B cell (primary cell): ENCODE measurements around the gene RUFY4. TPM values are rescaled to one million over a fixed set of nuclear protein-coding genes. Genes with fewer than 3 reads are reported as not detected.

ENCODE experiments used
- ATAC-seq: fragments of 200-7000 bp; cut with Tn5 transposase; one replicate; pipeline ENCODE4 v1.10.0; 2021; ENCODE audit warnings: low read depth, mild to moderate bottlenecking, moderate number of reproducible peaks, moderate library complexity
- CTCF ChIA-PET: fragments of 350-600 bp; sonication (Branson Sonifier 250); formaldehyde crosslinking; loops from one replicate; lab custom pipeline; 2021; ENCODE audit warnings: antibody characterized with exemption, inconsistent platforms; lab: Charles Lee
- POLR2A ChIA-PET: fragments of 350-600 bp; sonication (Branson Sonifier 250); formaldehyde crosslinking; loops from one replicate; lab custom pipeline; 2021; ENCODE audit warnings: antibody characterized with exemption; lab: Charles Lee
- DNase-seq: peaks from one replicate; pipeline ENCODE4 v3.0.0; 2013
- H2AFZ ChIP-seq: 2 replicates; pipeline ENCODE4 v1.6.1; 2012; ENCODE audit warnings: mild to moderate bottlenecking, low read depth, low read length; ENCODE audit not compliant: insufficient read depth, poor library complexity, severe bottlenecking
- H3K27ac ChIP-seq, 2 donors: 1 replicate in 1 of 2; 2 replicates in 1 of 2; pipeline ENCODE4 v1.5.1; 2012 to 2013; ENCODE audit warnings: low read length in 2 of 2, mild to moderate bottlenecking in 2 of 2, moderate library complexity in 1 of 2
- H3K27me3 ChIP-seq, 4 experiments: fragments of 200-600 bp in 1 of 4; sonication (generic) in 1 of 4; replicated peaks in 1 of 4; 1 replicate in 2 of 4; 2 replicates in 2 of 4; pipeline versions ENCODE4 v1.6.1 to v1.7.0; 2013 to 2016; ENCODE audit warnings: low read length in 3 of 4, mild to moderate bottlenecking in 2 of 4, mixed read lengths in 1 of 4, moderate library complexity in 1 of 4; ENCODE audit not compliant: insufficient read depth in 4 of 4, control insufficient read depth in 3 of 4; ENCODE audit errors: control extremely low read depth in 1 of 4
- H3K36me3 ChIP-seq, 2 experiments: replicated peaks in 1 of 2; 1 replicate in 1 of 2; 2 replicates in 1 of 2; pipeline versions ENCODE4 v1.6.1 to v1.7.1; 2013; ENCODE audit warnings: low read length in 1 of 2; ENCODE audit not compliant: insufficient read depth in 2 of 2, control insufficient read depth in 1 of 2; ENCODE audit errors: control extremely low read depth in 1 of 2, extremely low read depth in 1 of 2
- H3K4me1 ChIP-seq, 2 donors: fragments of 200-600 bp in 1 of 2; sonication (generic) in 1 of 2; 1 replicate in 1 of 2; 2 replicates in 1 of 2; pipeline versions ENCODE4 v1.5.1 to v1.6.1; 2013 to 2017; ENCODE audit warnings: low read length in 2 of 2; ENCODE audit not compliant: control insufficient read depth in 2 of 2, insufficient read depth in 2 of 2
- H3K4me2 ChIP-seq: replicated peaks from 2 replicates; pipeline ENCODE3; 2012; ENCODE audit warnings: mild to moderate bottlenecking, low read depth, low read length; ENCODE audit not compliant: poor library complexity, severe bottlenecking
- H3K4me3 ChIP-seq, 5 experiments: fragments of 200-600 bp in 1 of 5; sonication (generic) in 1 of 5; 1 replicate in 3 of 5; 2 replicates in 2 of 5; pipeline versions ENCODE4 v1.5.1 to v1.7.0; 2011 to 2016; ENCODE audit warnings: low read length in 4 of 5, mild to moderate bottlenecking in 4 of 5, low read depth in 2 of 5, control low read depth in 1 of 5, moderate library complexity in 1 of 5; ENCODE audit not compliant: insufficient read depth in 1 of 5; ENCODE audit errors: control extremely low read depth in 1 of 5, extremely low read depth in 1 of 5
- H3K79me2 ChIP-seq: fragments of 200-600 bp; sonication (generic); one replicate; pipeline ENCODE4 v1.6.0; 2016; ENCODE audit warnings: low read length; ENCODE audit not compliant: control insufficient read depth, insufficient read depth
- H3K9ac ChIP-seq: fragments of 200-600 bp; sonication (generic); 2 replicates; pipeline ENCODE4 v1.6.1; 2017; ENCODE audit warnings: mild to moderate bottlenecking, low read length, moderate library complexity
- H3K9me3 ChIP-seq, 3 donors: one replicate each; pipeline versions ENCODE4 v1.6.1 to v1.7.1; 2013; ENCODE audit warnings: low read length in 2 of 3; ENCODE audit not compliant: control insufficient read depth in 2 of 3, insufficient read depth in 1 of 3; ENCODE audit errors: control extremely low read depth in 1 of 3
- H4K20me1 ChIP-seq: 2 replicates; pipeline ENCODE4 v1.6.0; 2012; ENCODE audit warnings: mild to moderate bottlenecking, low read length; ENCODE audit not compliant: insufficient read depth, control insufficient read depth, poor library complexity, severe bottlenecking
- H3K27ac Mint-ChIP-seq: one replicate; pipeline ENCODE4 v1.8.0; 2021; ENCODE audit warnings: mixed read lengths
- H3K27me3 Mint-ChIP-seq: one replicate; pipeline ENCODE4 v1.8.0; 2021; ENCODE audit warnings: mixed read lengths
- H3K4me1 Mint-ChIP-seq: one replicate; pipeline ENCODE4 v1.8.0; 2021; ENCODE audit warnings: mixed read lengths
- H3K4me3 Mint-ChIP-seq: one replicate; pipeline ENCODE4 v1.8.0; 2021; ENCODE audit warnings: mixed read lengths
- H3K9me3 Mint-ChIP-seq: one replicate; pipeline ENCODE4 v1.8.0; 2022; ENCODE audit warnings: mixed read lengths; ENCODE audit not compliant: insufficient read depth
- EZH2 ChIP-seq: IDR thresholded peaks from 2 replicates; pipeline ENCODE4 v1.6.1; 2012; ENCODE audit warnings: borderline replicate concordance, low read depth, mild to moderate bottlenecking, moderate library complexity, low read length; ENCODE audit not compliant: insufficient read depth, poor library complexity, severe bottlenecking
- WGBS: methylation state at CpG from one replicate; pipeline ENCODE4 v1.1.5; 2013; ENCODE audit warnings: missing lambda C conversion rate; ENCODE audit not compliant: insufficient coverage; 5-methylcytosine and 5-hydroxymethylcytosine counted together
- intact Hi-C: fragments of 100-400 bp; cut with micrococcal nuclease; formaldehyde crosslinking; loops from one replicate; pipeline ENCODE4 v1.10.0; 2022
- polyA plus RNA-seq: library from polyadenylated mRNA; depleted of rRNA; stranded (reverse); fragments of >200 nt; gene quantifications from 2 replicates; pipeline ENCODE4 v1.2.3, GENCODE V29; 2012
- total RNA-seq, 2 donors: library from RNA; stranded (reverse); fragments of 120-200 nt in 1 of 2; gene quantifications; 1 replicate in 1 of 2; 2 replicates in 1 of 2; pipeline versions ENCODE4 v1.2.3 to v1.2.4, GENCODE V29; 2013 to 2022
- TF ChIP-seq, protein P1 (sequence below): fragments of 200-600 bp; IDR thresholded peaks from one replicate; pipeline ENCODE4 v1.8.0; 2022; ENCODE audit warnings: antibody characterized with exemption, mild to moderate bottlenecking

The RUFY4 gene
- total and polyA plus RNA-seq, 2 donors (not counting 1 experiment from before 2014, with no cell fraction given): 0.34 TPM; not detected in 1

DNA sequence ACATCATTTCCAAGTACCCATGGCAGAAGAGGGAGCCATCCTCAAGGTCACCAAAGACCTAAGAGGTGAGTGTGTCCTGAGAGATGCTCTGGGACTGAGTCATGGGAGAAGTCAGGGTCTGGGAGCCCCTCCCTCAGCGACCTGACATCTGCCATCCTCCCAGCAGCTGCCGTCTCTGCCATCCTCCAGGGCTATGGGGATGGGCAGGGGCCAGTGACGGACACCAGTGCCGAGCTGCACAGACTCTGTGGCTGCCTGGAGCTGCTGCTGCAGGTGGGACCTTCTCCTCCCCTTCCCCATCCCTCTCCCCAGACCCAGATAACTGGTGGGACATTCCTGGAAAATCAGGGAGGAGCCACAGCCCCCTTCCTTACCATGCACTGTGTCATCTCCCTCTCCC, 1.5 kb downstream of the RUFY4 start:
- H3K27ac ChIP-seq: no peak overlapping the region
- POLR2A ChIA-PET: no interaction called here

DNA sequence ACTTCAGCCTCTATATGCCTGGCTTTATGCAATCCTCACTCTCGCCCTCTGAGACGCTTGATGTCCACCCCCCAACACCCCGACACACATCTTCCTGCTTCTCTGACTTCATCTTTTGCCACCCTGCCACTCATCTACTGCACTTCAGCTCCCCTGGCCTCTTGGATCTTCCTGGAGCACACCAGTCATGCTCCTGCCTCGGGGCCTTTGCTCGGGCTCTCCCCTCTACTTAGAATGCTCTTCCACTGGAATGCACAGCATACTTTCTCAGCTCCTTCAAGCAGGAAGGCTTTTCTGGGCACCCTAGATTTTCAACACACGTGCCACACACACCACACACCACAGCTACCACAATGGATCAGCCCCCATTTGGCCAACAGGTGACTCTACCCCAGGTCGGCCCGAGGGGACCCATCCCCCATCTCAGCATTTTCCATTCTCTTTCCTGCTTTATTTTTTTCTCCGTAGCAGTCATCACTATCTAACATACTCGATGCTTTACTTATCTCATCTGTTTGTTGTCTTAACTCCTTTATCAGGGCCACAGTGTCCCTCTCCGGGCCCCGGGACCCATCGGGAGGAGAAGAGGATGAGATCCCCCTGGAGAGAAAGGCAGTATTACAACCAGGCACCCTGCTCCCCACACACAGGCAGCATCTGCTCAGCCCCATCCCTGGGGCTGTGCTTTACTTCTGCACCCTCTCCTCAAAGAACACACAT, 2.3 kb downstream of the RUFY4 start:
- H3K4me3 ChIP-seq: no peak overlapping the region
- POLR2A ChIA-PET: no interaction called here
- Mint-ChIP-seq H3K9me3 (no peaks in the 10 kb centered on the region), H3K4me1 (peaks cover 3% of the 10 kb centered on the region), H3K27ac (no peak overlapping the region), H3K4me3 (no peak overlapping the region), H3K27me3 (peaks cover 35% of the 10 kb centered on the region)
- H2AFZ ChIP-seq: no peak overlapping the region
- no peaks in the 10 kb centered on the region for H3K79me2 ChIP-seq
- no peaks in the 10 kb centered on the region for H3K36me3 ChIP-seq
- WGBS: 90% methylated on average over 13 of the region's 13 CpGs
- no peak overlapping the region for H3K4me2 ChIP-seq
- no peak overlapping the region for H3K27ac ChIP-seq
- ATAC-seq (no peak), DNase-seq (no peak)
- peaks cover 0 to 20% (median 2%) of the 10 kb centered on the region in 4 experiments for H3K27me3 ChIP-seq
- H4K20me1 ChIP-seq: no peaks in the 10 kb centered on the region
- TF ChIP-seq, protein P1, sequence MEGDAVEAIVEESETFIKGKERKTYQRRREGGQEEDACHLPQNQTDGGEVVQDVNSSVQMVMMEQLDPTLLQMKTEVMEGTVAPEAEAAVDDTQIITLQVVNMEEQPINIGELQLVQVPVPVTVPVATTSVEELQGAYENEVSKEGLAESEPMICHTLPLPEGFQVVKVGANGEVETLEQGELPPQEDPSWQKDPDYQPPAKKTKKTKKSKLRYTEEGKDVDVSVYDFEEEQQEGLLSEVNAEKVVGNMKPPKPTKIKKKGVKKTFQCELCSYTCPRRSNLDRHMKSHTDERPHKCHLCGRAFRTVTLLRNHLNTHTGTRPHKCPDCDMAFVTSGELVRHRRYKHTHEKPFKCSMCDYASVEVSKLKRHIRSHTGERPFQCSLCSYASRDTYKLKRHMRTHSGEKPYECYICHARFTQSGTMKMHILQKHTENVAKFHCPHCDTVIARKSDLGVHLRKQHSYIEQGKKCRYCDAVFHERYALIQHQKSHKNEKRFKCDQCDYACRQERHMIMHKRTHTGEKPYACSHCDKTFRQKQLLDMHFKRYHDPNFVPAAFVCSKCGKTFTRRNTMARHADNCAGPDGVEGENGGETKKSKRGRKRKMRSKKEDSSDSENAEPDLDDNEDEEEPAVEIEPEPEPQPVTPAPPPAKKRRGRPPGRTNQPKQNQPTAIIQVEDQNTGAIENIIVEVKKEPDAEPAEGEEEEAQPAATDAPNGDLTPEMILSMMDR: no peak
- TF ChIP-seq EZH2: no peak
- no peak overlapping the region for H3K9ac ChIP-seq
- H3K4me1 ChIP-seq: peaks cover 3 to 5% of the 10 kb centered on the region in 2 donors
- no peaks in the 10 kb centered on the region for H3K9me3 ChIP-seq
- intact Hi-C loops: no loop called here
- CTCF ChIA-PET: interaction anchor here (0.9 to 1.2 kb wide), 3 partner anchors 9 to 286 kb away, joined by 3 to 4 read pairs (median 3); no protein-coding TSS in a partner anchor

More for the DNA sequence above, 1.5 kb downstream of the RUFY4 start:
- H3K36me3 ChIP-seq: no peaks in the 10 kb centered on the region
- peaks cover 32% of the 10 kb centered on the region for H3K27me3 Mint-ChIP-seq
- no peaks in the 10 kb centered on the region for H3K9me3 ChIP-seq
- no peak overlapping the region for H3K4me3 Mint-ChIP-seq
- H3K27me3 ChIP-seq: peaks cover 0 to 20% (median 2%) of the 10 kb centered on the region in 4 experiments
- intact Hi-C loops: no loop called here
- TF ChIP-seq EZH2: no peak
- TF ChIP-seq, protein P1: no peak
- H3K4me1 ChIP-seq: peaks cover 3 to 5% of the 10 kb centered on the region in 2 donors
- H3K9ac ChIP-seq: no peak overlapping the region
- H3K27ac Mint-ChIP-seq: no peak overlapping the region
- H3K4me2 ChIP-seq: no peak overlapping the region
- H3K9me3 Mint-ChIP-seq: no peaks in the 10 kb centered on the region
- H3K4me1 Mint-ChIP-seq: peaks cover 3% of the 10 kb centered on the region
- DNase-seq (no peak), ATAC-seq (no peak)
- no peak overlapping the region for H2AFZ ChIP-seq
- no peak overlapping the region for H3K4me3 ChIP-seq
- no peaks in the 10 kb centered on the region for H4K20me1 ChIP-seq
- WGBS: 82% methylated on average over 4 of the region's 4 CpGs
- H3K79me2 ChIP-seq: no peaks in the 10 kb centered on the region
- CTCF ChIA-PET: interaction anchor here (0.8 to 1.2 kb wide), 2 partner anchors 8 to 285 kb away, joined by 3 read pairs; no protein-coding TSS in a partner anchor
